ACC112 (cell line): ENCODE measurements around the gene CLEC10A.
A peak's percentile ranks its signal among the peaks of the same experiment; 100 is the strongest.
"Not testable (repeated sequence)": the region's sequence is repeated elsewhere in the genome, so short reads cannot be mapped to it uniquely, and the experiment has no call there.

Experiments used
- H2AFZ ChIP-seq: fragments of 200-600 bp; sonication (generic); one replicate; pipeline ENCODE4 v1.6.0; 2017; ENCODE audit warnings: antibody characterized with exemption, low read length; ENCODE audit not compliant: unreplicated experiment
- H3K27ac ChIP-seq: fragments of 200-600 bp; sonication (generic); 2 replicates; pipeline ENCODE4 v1.5.1; 2014; ENCODE audit warnings: low read depth, mild to moderate bottlenecking, antibody characterized with exemption, low read length, moderate library complexity
- H3K27me3 ChIP-seq: fragments of 200-600 bp; sonication (generic); 2 replicates; pipeline ENCODE4 v1.6.1; 2014; ENCODE audit warnings: mild to moderate bottlenecking, antibody characterized with exemption, low read length, moderate library complexity, mixed read lengths; ENCODE audit not compliant: insufficient read depth
- H3K36me3 ChIP-seq: fragments of 200-600 bp; sonication (generic); 2 replicates; pipeline ENCODE4 v1.6.1; 2016; ENCODE audit warnings: mild to moderate bottlenecking, antibody characterized with exemption, low read length, moderate library complexity, mixed read lengths; ENCODE audit not compliant: insufficient read depth
- H3K4me1 ChIP-seq: fragments of 200-600 bp; sonication (generic); one replicate; pipeline ENCODE4 v1.6.1; 2016; ENCODE audit warnings: low read length, mixed read lengths; ENCODE audit not compliant: insufficient read depth, unreplicated experiment, control insufficient read depth
- H3K4me3 ChIP-seq: fragments of 200-600 bp; sonication (generic); 2 replicates; pipeline ENCODE4 v1.5.1; 2014; ENCODE audit warnings: mild to moderate bottlenecking, low read depth, low read length
- H3K79me2 ChIP-seq: fragments of 200-600 bp; sonication (generic); one replicate; pipeline ENCODE4 v1.6.0; 2016; ENCODE audit warnings: low read length; ENCODE audit not compliant: control insufficient read depth, unreplicated experiment, insufficient read depth

Gene CLEC10A

GRCh38 chr17:7079581-7080455 lies at the start of gene CLEC10A:
Gene CLEC10A, minus strand, starts transcription at chr17:7080251. Its CDS starts 1,439 bp downstream, at chr17:7078812.
- H3K36me3 ChIP-seq, result no peaks in the 10 kb centered on the region
- peaks cover 13% of the 10 kb centered on the region for H3K27me3 ChIP-seq
- no peak within 1 kb of the TSS for H2AFZ ChIP-seq
- H3K4me1 ChIP-seq, result peaks cover 8% of the 10 kb centered on the region
- H3K27ac ChIP-seq, result no peak within 1 kb of the TSS
- H3K79me2 ChIP-seq, result no peaks in the 10 kb centered on the region
- H3K4me3 ChIP-seq, result no peak within 1 kb of the TSS

DNA sequence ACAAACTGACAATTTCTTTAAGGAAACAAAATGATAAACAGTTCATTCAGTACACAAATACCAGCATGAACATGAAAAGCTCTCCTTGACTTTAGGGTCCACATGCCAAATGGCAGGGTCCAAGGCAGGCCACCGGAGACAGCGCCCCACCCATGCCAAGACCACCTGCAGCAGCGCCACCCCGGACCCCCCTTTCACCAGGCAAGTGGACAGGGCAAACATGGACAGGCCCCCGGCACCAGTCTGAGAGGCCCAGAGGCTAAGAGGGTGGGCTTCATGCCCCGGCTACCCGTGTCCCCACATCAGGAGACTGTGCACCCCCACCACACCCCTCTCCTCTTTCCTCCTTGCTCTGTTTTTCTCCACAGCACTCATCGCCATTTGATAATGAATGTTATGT lies 49.3 kb upstream of the CLEC10A start:
- H3K4me1 ChIP-seq, result no peaks in the 10 kb centered on the region
- H3K36me3 ChIP-seq, result no peaks in the 10 kb centered on the region
- no peak overlapping the region for H3K4me3 ChIP-seq
- no peaks in the 10 kb centered on the region for H3K79me2 ChIP-seq
- no peaks in the 10 kb centered on the region for H3K27me3 ChIP-seq
- no peak overlapping the region for H3K27ac ChIP-seq
- no peak overlapping the region for H2AFZ ChIP-seq

DNA sequence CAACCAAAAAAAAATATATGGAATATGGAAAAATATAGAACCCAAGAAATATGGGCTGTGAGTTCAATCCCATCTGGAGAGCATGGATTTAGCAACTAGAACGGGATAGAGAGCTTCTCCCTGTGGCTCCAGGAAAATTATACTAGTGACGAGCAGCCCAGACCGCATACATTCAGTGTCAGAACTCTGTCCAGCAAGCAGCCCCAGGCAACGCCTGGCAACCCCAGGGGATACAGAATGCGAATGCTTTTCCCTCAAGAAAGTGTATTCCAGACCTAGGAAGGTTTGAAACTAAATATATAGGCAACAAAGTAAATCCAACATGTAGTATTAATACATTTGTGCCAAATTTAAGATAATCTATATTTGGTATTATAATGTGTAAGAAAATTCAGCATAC lies 48.1 kb upstream of the CLEC10A start:
- H3K27me3 ChIP-seq, result no peaks in the 10 kb centered on the region
- H3K36me3 ChIP-seq, result no peaks in the 10 kb centered on the region
- no peak overlapping the region for H3K4me3 ChIP-seq

GRCh38 chr17:7127501-7127900 lies 47.5 kb upstream of the CLEC10A start:
- H3K79me2 ChIP-seq, H3K27me3 ChIP-seq, H3K4me3 ChIP-seq, H3K4me1 ChIP-seq, H3K27ac ChIP-seq, H2AFZ ChIP-seq, H3K36me3 ChIP-seq: not testable (repeated sequence)

More for the DNA sequence above, 48.1 kb upstream of the CLEC10A start:
- Histone ChIP-seq H3K27ac (no peak overlapping the region), H3K4me1 (no peaks in the 10 kb centered on the region), H3K79me2 (no peaks in the 10 kb centered on the region), H2AFZ (peak overlapping the region; percentile 59)

DNA sequence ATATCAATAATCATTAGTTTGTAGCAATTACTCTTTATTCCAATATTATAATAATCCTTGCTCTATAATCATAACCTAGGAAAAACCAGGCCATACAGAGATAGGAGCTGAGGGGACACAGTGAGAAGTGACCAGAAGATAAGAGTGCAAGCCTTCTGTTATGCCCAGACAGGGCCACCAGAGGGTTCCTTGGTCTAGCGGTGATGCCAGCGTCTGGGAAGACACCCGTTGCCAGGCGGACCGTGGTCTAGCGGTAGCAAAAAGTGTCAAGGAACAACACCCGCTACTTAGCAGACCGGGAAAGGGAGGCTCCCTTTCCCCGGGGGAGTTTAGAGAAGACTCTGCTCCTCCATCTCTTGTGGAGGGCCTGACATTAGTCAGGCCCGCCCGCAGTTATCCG lies 46.3 kb upstream of the CLEC10A start:
- not testable (repeated sequence) for H3K79me2 ChIP-seq, H3K4me3 ChIP-seq, H3K4me1 ChIP-seq, H3K27ac ChIP-seq, H2AFZ ChIP-seq, H3K36me3 ChIP-seq, H3K27me3 ChIP-seq

DNA sequence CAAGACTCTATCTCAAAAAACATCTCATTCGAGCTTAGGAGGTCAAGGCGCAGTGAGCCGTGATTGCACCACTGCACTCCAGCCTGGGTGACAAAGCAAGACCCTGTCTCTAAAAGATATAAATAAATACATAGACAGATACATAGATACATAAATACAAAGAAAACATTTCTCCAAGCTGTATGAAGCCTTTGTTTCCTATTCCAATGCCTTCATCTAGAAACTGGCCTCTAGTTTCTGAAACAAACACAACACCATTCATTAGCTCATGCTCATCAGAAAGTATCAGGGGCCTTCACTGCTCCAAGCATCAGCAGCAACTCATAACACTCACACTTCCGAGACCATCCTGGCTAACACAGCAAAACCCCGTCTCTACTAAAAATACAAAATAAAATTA lies 44.9 kb upstream of the CLEC10A start:
- no peaks in the 10 kb centered on the region for H3K27me3 ChIP-seq
- no peaks in the 10 kb centered on the region for H3K4me1 ChIP-seq
- no peak overlapping the region for H2AFZ ChIP-seq
- H3K4me3 ChIP-seq, result no peak overlapping the region
- no peak overlapping the region for H3K27ac ChIP-seq
- no peaks in the 10 kb centered on the region for H3K36me3 ChIP-seq
- H3K79me2 ChIP-seq, result no peaks in the 10 kb centered on the region

DNA sequence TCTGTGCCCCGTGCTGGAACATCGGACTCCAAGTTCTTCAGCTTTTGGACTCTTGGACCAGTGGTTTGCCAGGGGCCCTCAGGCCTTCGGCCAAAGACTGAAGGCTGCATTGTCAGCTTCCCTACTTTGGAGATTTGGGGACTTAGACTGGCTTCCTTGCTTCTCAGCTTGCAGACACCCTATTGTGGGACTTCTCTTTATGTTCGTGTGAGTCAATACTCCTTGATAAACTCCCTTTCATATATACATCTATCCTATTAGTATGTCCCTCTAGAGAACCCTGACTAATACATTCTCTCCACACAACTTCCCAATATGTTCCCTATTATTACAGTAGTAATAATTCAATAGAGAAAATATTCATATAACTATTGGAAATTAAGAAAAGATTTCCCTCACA lies 43.8 kb upstream of the CLEC10A start:
- Histone ChIP-seq H3K27ac (no peak overlapping the region), H2AFZ (no peak overlapping the region), H3K4me3 (no peak overlapping the region), H3K79me2 (no peaks in the 10 kb centered on the region), H3K4me1 (no peaks in the 10 kb centered on the region), H3K27me3 (no peaks in the 10 kb centered on the region), H3K36me3 (no peaks in the 10 kb centered on the region)

- H3K4me1 ChIP-seq, result no peaks in the 10 kb centered on the region
- H2AFZ ChIP-seq, result no peak overlapping the region
- 0 out of 2 replicates have a peak, but pooled peaks cover 3% of the 10 kb centered on the region for H3K27me3 ChIP-seq
- H3K4me3 ChIP-seq, result 0 out of 2 replicates have a peak overlapping the region, but pooled peaks have one; percentile 3
- H3K79me2 ChIP-seq, result no peaks in the 10 kb centered on the region
- H3K27ac ChIP-seq, result no peak overlapping the region
- no peaks in the 10 kb centered on the region for H3K36me3 ChIP-seq
Observed at GRCh38 chr17:7122381-7122780, 42.3 kb upstream of the CLEC10A start.

DNA sequence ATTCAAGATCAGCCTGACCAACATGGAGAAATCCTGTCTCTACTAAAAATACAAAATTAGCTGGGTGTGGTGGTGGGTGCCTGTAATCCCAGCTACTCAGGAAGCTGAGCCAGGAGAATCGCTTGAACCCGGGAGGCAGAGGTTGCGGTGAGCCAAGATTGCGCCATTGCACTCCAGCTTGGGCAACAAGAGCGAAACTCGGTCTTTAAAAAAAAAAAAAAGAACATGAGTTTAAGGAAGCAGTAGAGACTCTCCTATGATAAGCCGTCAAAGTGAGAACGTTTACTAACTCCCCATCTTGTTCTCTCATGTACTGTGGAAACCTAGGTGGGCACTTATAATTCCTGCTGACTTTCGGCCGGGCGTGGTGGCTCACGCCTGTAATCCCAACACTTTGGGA lies 40.6 kb upstream of the CLEC10A start:
- H3K4me3 ChIP-seq, H3K36me3 ChIP-seq, H3K79me2 ChIP-seq, H3K27me3 ChIP-seq, H2AFZ ChIP-seq, H3K27ac ChIP-seq, H3K4me1 ChIP-seq: not testable (repeated sequence)

DNA sequence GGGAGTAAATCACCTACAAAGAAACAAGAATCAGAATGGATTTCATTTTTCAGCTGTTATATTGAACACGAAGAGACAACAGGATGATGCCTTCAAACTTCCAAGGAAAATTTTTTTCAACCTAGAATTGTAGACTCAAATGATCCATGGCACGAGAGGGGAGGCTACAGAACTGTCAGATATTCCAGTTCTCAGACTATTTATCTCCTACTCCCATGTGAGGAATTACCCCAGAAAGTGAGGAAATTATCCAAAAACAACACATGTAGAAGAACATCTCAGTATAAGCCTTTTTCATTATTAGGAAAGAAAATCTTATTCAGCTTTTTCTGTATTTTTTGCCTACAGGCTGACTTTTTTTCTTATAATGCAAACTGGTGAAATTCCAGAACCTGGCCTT lies 40.1 kb upstream of the CLEC10A start:
- no peak overlapping the region for H3K4me3 ChIP-seq
- H3K36me3 ChIP-seq, result no peaks in the 10 kb centered on the region
- H3K4me1 ChIP-seq, result no peaks in the 10 kb centered on the region
- no peak overlapping the region for H2AFZ ChIP-seq
- H3K27me3 ChIP-seq, result 0 out of 2 replicates have a peak, but pooled peaks cover 3% of the 10 kb centered on the region
- H3K27ac ChIP-seq, result no peak overlapping the region
- no peaks in the 10 kb centered on the region for H3K79me2 ChIP-seq

DNA sequence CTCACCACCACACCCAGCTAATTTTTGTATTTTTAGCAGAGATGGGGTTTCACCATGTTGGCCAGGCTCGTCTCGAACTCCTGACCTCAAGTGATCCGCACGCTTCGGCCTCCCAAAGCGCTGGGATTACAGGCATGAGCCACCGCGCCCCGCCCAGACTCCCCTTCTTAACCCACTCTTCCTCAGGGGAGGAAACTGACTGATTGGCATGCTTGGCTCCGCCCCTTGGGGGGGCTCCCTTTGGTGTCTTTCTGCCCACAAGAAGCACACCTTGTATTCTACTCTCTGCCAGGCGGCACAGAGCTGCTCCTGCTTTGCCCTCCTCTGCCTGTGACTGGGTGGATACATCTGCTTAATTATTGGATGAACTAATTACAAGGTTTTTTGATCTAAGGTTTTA lies 39.3 kb upstream of the CLEC10A start:
- H2AFZ ChIP-seq, result no peak overlapping the region
- no peak overlapping the region for H3K27ac ChIP-seq
- H3K4me1 ChIP-seq, result no peaks in the 10 kb centered on the region
- 0 out of 2 replicates have a peak, but pooled peaks cover 3% of the 10 kb centered on the region for H3K27me3 ChIP-seq
- no peaks in the 10 kb centered on the region for H3K36me3 ChIP-seq
- H3K79me2 ChIP-seq, result no peaks in the 10 kb centered on the region
- no peak overlapping the region for H3K4me3 ChIP-seq
